AG10803 (cell line): Measurements from ENCODE around the gene ADAM12.
"Not testable (repeated sequence)": the region's sequence is repeated elsewhere in the genome, so short reads cannot be mapped to it uniquely, and the experiment has no call there.

Experiments
- DNase-seq: peaks from one replicate; pipeline ENCODE4 v3.0.0; 2010; ENCODE audit warnings: low read depth
- H3K4me3 ChIP-seq: 2 replicates; pipeline ENCODE4 v1.5.1; 2011; ENCODE audit warnings: mild to moderate bottlenecking, low read length, control low read depth
- TF ChIP-seq, protein P1 (sequence below): conservative IDR thresholded peaks from 2 replicates; pipeline ENCODE4 v1.5.1; 2011; ENCODE audit warnings: mild to moderate bottlenecking, low read length, control low read depth, inconsistent platforms

Gene ADAM12

DNA sequence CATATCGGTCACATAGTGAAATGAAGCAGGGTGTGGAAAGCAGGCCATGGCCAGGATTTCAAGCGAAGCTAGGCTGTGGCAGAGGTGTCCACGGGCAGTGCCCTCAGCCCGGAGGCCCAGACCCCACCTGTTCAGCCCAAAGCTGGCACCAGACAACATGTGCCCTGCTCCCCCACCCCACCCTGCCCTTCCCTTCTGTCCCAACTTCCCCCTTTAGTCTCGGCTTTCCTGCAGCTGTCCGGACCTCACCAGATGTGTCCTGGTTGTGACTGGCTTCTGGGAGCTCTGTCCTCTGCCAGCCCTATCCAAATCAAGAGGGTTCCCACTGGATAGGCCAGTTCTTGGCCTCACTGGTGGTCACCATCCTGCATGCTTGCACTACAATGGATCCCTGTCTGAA, 37.3 kb downstream of the ADAM12 start:
- no peak for DNase-seq
- TF ChIP-seq, protein P1, sequence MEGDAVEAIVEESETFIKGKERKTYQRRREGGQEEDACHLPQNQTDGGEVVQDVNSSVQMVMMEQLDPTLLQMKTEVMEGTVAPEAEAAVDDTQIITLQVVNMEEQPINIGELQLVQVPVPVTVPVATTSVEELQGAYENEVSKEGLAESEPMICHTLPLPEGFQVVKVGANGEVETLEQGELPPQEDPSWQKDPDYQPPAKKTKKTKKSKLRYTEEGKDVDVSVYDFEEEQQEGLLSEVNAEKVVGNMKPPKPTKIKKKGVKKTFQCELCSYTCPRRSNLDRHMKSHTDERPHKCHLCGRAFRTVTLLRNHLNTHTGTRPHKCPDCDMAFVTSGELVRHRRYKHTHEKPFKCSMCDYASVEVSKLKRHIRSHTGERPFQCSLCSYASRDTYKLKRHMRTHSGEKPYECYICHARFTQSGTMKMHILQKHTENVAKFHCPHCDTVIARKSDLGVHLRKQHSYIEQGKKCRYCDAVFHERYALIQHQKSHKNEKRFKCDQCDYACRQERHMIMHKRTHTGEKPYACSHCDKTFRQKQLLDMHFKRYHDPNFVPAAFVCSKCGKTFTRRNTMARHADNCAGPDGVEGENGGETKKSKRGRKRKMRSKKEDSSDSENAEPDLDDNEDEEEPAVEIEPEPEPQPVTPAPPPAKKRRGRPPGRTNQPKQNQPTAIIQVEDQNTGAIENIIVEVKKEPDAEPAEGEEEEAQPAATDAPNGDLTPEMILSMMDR, result no peak
- no peak overlapping the region for H3K4me3 ChIP-seq

DNA sequence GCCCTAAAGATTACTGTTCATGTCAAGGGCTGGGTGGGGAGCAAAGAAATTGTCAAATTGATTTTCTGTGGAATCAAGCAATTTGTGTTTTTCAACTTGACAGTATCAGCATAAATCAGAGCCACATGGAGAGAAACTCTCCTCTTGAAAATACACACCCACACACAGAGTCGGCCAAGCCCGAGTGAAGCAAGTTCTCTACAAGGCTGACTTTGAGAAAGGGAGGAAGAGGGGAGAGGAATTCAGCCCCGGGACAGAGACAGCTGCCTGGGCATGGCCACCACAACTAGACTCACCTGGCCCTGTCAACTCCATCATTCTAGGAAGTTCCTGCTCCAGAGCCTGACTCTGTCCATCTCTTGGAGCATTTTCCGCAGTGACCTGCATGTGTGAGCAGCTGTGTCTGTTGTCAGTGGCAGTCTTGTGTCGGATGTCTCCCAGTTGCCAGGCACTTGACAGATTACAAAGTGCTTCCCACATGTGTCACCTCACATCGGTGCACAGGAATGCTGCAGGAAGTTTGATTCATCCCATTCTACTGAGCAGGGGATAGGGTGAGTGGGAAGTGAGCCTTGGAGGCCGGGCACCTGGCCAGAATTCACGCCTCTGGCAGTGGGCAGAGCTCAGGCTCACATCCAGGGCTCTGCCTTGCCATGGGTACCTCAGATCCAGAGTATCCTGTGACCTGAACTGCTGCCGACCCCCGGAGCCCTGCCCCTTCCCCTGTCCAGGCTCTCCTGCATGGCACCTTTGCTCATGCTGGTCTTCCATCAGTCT, 37.9 kb downstream of the ADAM12 start:
- H3K4me3 ChIP-seq, result no peak overlapping the region
- TF ChIP-seq, protein P1, result no peak
- DNase-seq, result peak; percentile 94

DNA sequence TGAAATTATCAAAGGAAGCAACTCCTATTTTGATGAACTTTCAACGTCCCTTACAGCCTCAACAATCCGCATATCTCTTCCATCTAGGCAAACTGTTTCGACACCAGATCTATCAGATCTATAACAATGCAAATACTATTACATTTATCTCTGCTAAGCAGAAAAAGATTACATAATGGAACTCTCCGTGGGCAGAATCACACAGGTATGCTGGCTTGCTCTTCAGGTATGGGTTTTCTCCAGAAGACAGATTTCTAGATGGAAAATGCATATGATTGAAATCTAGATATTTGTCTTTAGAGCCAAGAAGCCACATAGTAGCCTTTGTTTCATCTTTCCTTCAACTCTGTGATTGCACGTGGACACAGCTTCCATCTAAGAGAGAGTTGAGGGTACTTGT, 38.6 kb downstream of the ADAM12 start:
- H3K4me3 ChIP-seq, result no peak overlapping the region
- TF ChIP-seq, protein P1, result no peak
- no peak for DNase-seq

DNA sequence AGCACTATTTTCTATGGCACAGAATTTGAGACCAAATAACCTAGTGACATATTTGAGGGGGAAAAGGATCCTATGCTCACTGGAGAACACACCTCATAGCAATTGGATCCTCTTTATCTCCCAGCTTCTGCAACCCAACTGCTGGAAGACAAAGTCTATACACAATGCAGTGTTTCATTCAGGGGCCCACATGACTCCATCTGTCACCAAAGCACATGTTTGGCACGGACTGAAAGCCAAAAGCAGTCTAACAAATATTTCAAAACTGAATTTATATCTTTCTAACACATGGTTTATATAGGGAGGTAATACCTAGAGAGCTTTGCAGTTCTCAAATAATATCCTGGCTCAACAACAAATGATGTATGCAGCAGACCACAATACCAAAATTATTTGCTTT, 39.2 kb downstream of the ADAM12 start:
- peak; percentile 13 for DNase-seq

DNA sequence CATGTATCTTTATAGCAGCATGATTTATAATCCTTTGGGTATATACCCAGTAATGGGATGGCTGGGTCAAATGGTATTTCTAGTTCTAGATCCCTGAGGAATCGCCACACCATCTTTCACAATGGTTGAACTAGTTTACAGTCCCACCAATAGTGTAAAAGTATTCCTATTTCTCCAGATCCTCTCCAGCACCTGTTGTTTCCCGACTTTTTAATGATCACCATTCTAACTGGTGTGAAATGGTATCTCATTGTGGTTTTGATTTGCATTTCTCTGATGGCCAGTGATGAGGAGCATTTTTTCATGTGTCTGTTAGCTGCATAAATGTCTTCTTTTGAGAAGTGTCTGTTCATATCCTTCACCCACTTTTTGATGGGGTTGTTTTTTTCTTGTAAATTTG, 44.8 kb downstream of the ADAM12 start:
- not testable (repeated sequence) for DNase-seq, H3K4me3 ChIP-seq

More for the DNA sequence above, 39.2 kb downstream of the ADAM12 start:
- TF ChIP-seq, protein P1, result no peak
- no peak overlapping the region for H3K4me3 ChIP-seq

DNA sequence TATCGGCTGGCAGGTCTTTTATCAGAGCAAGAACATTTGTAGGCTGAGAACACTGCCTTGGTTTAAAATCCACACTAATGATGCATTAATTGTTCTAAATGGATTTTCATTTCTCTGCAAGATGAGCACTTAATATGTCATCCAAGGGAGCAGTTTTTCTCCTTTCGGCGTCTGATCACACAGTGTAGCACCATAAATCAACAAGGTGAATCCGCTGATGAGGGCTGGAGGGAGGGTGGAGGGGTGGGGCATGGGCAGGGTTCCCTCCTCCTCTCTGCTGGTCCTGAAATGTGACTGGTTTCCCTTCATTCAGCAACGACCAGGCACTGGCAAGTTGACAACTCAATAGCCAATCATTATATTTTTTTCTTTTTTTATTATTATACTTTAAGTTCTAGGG, 45.6 kb downstream of the ADAM12 start:
- H3K4me3 ChIP-seq, result no peak overlapping the region
- TF ChIP-seq, protein P1, result no peak
- no peak for DNase-seq

DNA sequence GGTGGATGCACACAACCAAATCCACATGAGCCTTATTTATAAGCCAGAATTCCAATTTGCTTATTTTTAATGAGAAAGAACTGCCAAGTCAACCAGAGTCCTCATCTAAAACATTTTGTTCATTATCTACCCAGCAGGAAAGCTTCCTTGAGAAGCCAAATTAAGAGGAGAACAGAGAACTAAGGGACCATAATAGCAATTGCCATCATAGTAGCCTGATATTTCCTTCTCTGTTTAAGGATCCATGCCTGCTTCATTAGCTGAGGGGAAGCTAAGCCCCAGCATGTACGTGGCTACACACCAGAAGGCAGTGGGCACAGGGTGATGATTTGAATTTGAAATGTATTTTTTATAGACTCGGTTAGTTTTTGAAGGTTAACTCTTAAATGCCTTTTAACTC, 46.8 kb downstream of the ADAM12 start:
- DNase-seq, result no peak
- no peak overlapping the region for H3K4me3 ChIP-seq
- TF ChIP-seq, protein P1, result no peak
